ENCODE results near the gene SLC22A2. TPM values are rescaled to one million over a fixed set of nuclear protein-coding genes. Genes with fewer than 3 reads are reported as not detected.

Gene SLC22A2
- total RNA-seq, 3 donors from 2014 or later (not counting 1 experiment from before 2014, with no cell fraction given), result not detected

DNA sequence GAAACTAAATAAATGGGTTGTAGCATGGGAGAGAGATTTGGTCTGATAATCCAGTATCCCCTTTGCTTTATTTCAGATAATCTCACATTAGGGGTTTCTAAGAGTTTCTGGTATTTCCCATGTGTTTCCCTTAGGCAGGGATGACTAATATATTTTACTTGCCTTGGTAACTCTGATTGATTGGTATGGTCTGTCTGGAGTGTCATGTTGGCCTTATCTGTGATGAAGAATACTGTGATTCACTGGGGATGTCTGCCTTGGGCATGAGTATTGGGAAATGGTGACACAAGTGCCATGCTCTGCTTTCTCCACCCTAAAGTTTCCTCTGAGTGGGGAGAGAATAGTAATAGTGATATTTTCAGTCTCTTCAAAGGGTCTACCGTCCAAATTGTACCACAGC is 10.1 kb downstream of the SLC22A2 start:
- Histone ChIP-seq H3K27me3 (ENCODE audit: control insufficient read depth, insufficient read depth, low read length) (no peaks in the 10 kb centered on the region), H3K4me1 (ENCODE audit: control insufficient read depth, insufficient read depth, low read length) (no peaks in the 10 kb centered on the region), H3K4me3 (ENCODE audit: low read length) (no peak overlapping the region), H3K9me3 (ENCODE audit: control insufficient read depth, insufficient read depth, low read length) (no peaks in the 10 kb centered on the region), H3K36me3 (ENCODE audit: control insufficient read depth, insufficient read depth, low read length) (no peaks in the 10 kb centered on the region), H3K27ac (ENCODE audit: low read length) (no peak overlapping the region)
- H3K27ac Mint-ChIP-seq, result no peak overlapping the region
- DNase-seq (no peak), ATAC-seq (no peak)
- no CpG with 5 or more reads among the region's 1 CpG for WGBS (ENCODE audit: insufficient coverage)
- TF ChIP-seq, protein P1, sequence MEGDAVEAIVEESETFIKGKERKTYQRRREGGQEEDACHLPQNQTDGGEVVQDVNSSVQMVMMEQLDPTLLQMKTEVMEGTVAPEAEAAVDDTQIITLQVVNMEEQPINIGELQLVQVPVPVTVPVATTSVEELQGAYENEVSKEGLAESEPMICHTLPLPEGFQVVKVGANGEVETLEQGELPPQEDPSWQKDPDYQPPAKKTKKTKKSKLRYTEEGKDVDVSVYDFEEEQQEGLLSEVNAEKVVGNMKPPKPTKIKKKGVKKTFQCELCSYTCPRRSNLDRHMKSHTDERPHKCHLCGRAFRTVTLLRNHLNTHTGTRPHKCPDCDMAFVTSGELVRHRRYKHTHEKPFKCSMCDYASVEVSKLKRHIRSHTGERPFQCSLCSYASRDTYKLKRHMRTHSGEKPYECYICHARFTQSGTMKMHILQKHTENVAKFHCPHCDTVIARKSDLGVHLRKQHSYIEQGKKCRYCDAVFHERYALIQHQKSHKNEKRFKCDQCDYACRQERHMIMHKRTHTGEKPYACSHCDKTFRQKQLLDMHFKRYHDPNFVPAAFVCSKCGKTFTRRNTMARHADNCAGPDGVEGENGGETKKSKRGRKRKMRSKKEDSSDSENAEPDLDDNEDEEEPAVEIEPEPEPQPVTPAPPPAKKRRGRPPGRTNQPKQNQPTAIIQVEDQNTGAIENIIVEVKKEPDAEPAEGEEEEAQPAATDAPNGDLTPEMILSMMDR (IDR thresholded peaks at IDR 0.05), result no peak
- H3K9me3 Mint-ChIP-seq, result no peaks in the 10 kb centered on the region
- intact Hi-C loops (cut with micrococcal nuclease), result no loop called here
- H3K36me3 Mint-ChIP-seq, result no peaks in the 10 kb centered on the region
- no peak overlapping the region for H3K4me3 Mint-ChIP-seq
- peaks cover 0 to 6% of the 10 kb centered on the region in 2 donors for H3K4me1 Mint-ChIP-seq
- H3K27me3 Mint-ChIP-seq (ENCODE audit: low read depth in 2 of 2), result peaks cover 17 to 27% of the 10 kb centered on the region in 2 donors

DNA sequence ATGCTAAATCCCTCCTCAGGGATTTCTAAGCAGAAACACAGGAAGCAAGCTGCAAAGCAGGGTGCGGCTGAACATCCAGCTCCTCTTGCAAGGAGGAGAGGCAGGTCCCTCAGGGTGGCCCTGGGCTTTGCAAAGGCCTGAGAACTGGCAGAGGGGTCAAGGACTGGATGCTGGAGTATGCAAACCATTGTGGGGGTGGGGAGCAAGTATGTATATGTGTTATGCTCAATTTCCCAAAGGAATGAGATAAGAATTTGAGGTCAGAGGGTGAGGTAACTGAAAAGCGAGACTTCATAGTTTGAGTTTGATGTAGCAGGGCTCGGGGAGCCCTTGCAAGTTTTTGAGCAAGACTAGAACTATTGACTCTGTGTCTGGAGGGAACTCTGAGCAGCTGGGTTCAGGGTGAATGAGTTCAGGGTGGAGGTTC is 11.2 kb downstream of the SLC22A2 start:
- Histone ChIP-seq H3K4me3 (ENCODE audit: low read length) (no peak overlapping the region), H3K4me1 (ENCODE audit: control insufficient read depth, insufficient read depth, low read length) (no peaks in the 10 kb centered on the region), H3K27me3 (ENCODE audit: control insufficient read depth, insufficient read depth, low read length) (no peaks in the 10 kb centered on the region), H3K9me3 (ENCODE audit: control insufficient read depth, insufficient read depth, low read length) (no peaks in the 10 kb centered on the region), H3K27ac (ENCODE audit: low read length) (no peak overlapping the region), H3K36me3 (ENCODE audit: control insufficient read depth, insufficient read depth, low read length) (no peaks in the 10 kb centered on the region)
- ATAC-seq (no peak), DNase-seq (no peak)
- intact Hi-C loops (cut with micrococcal nuclease), result no loop called here
- Mint-ChIP-seq H3K9me3 (no peaks in the 10 kb centered on the region), H3K27me3 (ENCODE audit: low read depth in 2 of 2) (peaks cover 17 to 29% of the 10 kb centered on the region in 2 donors), H3K4me3 (no peak overlapping the region), H3K4me1 (peaks cover 0 to 6% of the 10 kb centered on the region in 2 donors), H3K27ac (no peak overlapping the region), H3K36me3 (no peaks in the 10 kb centered on the region)
- TF ChIP-seq, protein P1 (IDR thresholded peaks at IDR 0.05), result no peak
- 81% methylated on average over 3 of the region's 3 CpGs for WGBS (ENCODE audit: insufficient coverage)

DNA sequence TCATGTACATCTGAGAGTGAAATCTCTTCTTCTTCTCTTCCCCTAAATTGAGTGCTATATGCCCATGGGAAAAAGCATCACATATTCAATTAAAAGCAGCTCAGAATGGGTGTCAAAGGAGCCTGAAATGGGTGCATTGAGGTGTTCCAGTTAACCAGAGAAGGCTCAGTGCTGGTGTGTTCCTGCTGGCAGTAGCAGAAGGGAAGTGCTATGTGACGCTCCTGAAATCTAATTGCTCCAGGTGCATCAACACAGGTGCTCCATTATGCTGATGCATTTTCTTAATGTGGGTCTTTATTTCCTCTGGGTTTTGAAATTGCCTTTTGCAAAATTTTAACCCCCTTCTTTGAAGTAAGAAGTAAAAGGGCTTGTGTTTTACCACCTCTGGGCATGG is 17.9 kb downstream of the SLC22A2 start:
- intact Hi-C loops (cut with micrococcal nuclease), result no loop called here

More for the DNA sequence above, 17.9 kb downstream of the SLC22A2 start:
- H3K4me1 Mint-ChIP-seq, result peaks cover 0 to 6% of the 10 kb centered on the region in 2 donors
- no peak for ATAC-seq
- peaks cover 0 to 4% of the 10 kb centered on the region in 2 donors for H3K9me3 Mint-ChIP-seq
- no peak overlapping the region for H3K27ac Mint-ChIP-seq
- no peak for DNase-seq
- H3K27me3 Mint-ChIP-seq (ENCODE audit: low read depth in 2 of 2), result peaks cover 8 to 25% of the 10 kb centered on the region in 2 donors
- H3K36me3 ChIP-seq (ENCODE audit: control insufficient read depth, insufficient read depth, low read length), result no peaks in the 10 kb centered on the region
- no peaks in the 10 kb centered on the region for H3K27me3 ChIP-seq (ENCODE audit: control insufficient read depth, insufficient read depth, low read length)
- H3K4me3 ChIP-seq (ENCODE audit: low read length), result no peak overlapping the region
- TF ChIP-seq, protein P1 (IDR thresholded peaks at IDR 0.05), result no peak
- no peak overlapping the region for H3K27ac ChIP-seq (ENCODE audit: low read length)
- H3K4me3 Mint-ChIP-seq, result no peak overlapping the region
- H3K36me3 Mint-ChIP-seq, result no peaks in the 10 kb centered on the region
- 53% methylated on average over 1 of the region's 1 CpG for WGBS (ENCODE audit: insufficient coverage)
- H3K9me3 ChIP-seq (ENCODE audit: control insufficient read depth, insufficient read depth, low read length), result no peaks in the 10 kb centered on the region
- no peaks in the 10 kb centered on the region for H3K4me1 ChIP-seq (ENCODE audit: control insufficient read depth, insufficient read depth, low read length)
